Measurements from ENCODE around the gene HLX.

DNA sequence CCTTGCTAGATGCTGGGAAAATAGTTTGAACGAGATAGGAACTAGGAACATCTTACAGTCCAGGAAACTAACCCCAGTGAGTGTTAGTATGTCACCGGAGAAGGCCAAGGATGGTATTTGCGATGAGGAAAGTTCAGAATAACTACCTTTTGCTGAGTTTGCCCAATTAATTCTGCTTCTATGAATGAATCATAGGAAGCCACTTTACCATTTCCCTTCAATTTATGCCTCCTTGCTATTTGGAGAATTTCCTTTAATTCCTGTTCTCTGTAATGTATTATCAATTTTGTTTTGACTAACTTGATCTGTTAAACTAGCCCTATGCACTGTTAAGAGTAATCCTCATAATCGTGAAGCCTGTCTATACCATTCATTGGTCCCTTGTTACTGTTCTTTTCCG is 40.7 kb upstream of the HLX start:
- TF ChIP-seq TCF12 (IDR thresholded peaks at IDR 0.05) (no peak), TCF12 (CRISPR knock-in tag; IDR thresholded peaks at IDR 0.05) (no peak), HNRNPUL1 (IDR thresholded peaks at IDR 0.05; ENCODE audit: low read depth, low read length) (no peak), SRF (IDR thresholded peaks at IDR 0.05; ENCODE audit: low read depth, low read length) (no peak), SUZ12 (IDR thresholded peaks at IDR 0.05; ENCODE audit: low read depth, low read length) (no peak), CTCF (CRISPR knock-in tag; IDR thresholded peaks at IDR 0.05) (no peak)

Data from HepG2 (cell line).